HG03139 (cell line): ENCODE results near the gene STK11IP.

Experiments used
- ATAC-seq: cut with Tn5 transposase; IDR thresholded peaks from one replicate; pipeline ENCODE4 v1.9.1; 2021; ENCODE audit not compliant: unreplicated experiment

The STK11IP gene

GRCh38 chr2:219576505-219577388 lies 20.9 kb upstream of the STK11IP start:
- no peak for ATAC-seq

DNA sequence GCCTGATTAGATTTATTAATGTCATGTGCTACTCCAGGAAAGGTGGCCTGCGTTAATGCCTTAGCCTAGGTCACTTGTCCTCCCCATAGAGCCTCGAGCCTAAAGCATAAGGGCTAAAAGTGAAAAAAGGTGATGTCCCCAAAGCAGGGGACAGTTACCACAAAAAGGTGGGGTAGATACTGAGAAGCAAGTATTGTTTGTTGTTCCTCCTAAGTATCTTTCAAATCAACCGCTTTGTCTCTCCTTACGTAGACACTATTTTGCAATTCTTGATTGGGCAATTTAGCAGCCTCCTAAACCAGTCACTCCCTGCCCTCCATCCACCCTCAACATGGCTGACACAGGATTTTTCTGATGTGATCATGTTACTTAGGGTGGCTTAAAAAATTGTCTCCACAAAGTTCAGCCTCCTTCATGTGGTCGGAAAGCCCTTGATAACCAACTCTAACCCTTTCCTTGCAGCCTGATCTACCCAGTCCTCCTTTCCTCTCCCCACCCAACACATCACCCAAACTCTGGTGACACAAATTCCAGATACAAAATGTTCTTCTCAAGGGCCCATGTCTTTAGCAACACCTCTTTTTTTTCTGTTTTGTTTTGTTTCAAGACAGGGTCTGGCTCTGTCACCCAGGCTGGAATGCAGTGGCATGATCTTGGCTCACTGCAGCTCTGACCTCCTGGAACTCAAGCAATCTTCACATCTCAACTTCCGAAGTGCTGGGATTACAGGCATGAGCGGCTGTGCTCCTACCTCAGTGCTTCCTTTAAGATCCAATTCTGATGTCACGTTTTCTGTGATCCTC lies 18.6 kb upstream of the STK11IP start:
- ATAC-seq: no peak

DNA sequence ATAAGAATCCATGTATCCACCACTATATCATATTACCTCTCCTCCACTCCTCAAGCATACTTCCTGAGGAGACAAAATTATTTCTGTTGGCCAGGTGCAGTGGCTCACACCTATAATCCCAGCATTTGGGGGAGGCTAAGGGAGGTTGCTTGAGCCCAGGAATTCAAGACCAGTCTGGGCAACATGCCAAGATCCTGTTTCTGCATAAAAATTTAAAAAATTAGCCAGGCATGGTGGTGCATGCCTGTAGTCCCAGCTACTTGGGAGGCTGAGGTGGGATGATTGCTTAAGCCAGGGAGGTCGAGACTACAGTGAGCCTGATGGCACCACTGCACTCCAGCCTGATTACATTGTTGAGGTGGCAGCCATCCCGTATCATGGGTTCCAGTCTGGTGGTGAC lies 16.3 kb upstream of the STK11IP start:
- no peak for ATAC-seq

GRCh38 chr2:219591091-219591490 lies 6.6 kb upstream of the STK11IP start:
- no peak for ATAC-seq

DNA sequence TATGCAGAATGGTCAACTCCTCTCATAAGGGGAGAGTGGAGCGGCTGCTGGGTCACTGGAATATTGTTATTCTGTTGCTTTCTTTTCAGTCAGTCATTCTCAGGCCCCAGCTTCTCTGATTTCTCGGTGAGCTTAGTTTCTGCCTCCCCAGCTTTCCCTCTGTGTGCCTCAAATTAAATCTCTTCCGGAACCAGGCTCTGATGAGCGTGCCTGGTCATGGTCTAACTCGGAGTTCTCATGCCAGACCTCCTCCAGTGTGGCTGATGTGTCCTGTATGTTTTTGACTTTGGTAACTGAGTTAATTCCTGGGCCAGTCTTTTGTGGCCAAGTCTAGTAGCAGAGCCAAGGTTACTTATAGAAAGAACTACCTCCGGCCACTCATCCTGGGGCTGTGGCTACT lies 4.9 kb upstream of the STK11IP start:
- no peak for ATAC-seq

GRCh38 chr2:219593154-219593553 lies 4.5 kb upstream of the STK11IP start:
- no peak for ATAC-seq

GRCh38 chr2:219595256-219595655 lies 2.4 kb upstream of the STK11IP start:
- ATAC-seq: no peak

DNA sequence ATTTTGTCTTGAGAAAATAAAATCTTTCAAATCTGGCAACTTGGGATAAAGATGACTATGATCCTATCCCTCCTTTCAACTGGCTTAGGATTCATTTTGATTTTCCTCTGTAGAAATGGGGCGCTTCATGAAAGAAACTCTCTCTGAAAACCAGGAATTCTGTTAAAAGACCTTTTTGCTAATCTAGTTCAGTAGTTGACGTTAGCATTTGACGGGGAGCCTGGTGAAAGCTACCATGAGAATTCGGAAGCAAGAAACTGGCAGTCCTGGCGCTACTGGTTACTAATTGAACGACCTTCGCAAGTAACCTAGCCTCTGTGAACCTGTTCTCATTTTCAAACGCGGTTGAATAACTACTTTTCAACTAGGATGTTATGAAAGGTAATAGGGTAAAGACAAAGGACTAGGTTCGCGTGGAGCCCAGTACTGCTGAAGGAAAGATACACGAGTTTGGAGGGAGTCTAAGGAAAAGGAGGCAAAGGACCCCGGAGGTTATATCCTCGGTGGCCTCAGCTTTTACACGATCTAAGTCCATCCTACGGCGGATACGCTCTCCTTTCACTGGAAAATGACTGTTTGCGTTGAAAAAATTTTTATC lies 604 bp upstream of the STK11IP start:
- peak; percentile 10 for ATAC-seq

GRCh38 chr2:219598308-219599078 lies 836 bp downstream of the STK11IP start:
- ATAC-seq: no peak

DNA sequence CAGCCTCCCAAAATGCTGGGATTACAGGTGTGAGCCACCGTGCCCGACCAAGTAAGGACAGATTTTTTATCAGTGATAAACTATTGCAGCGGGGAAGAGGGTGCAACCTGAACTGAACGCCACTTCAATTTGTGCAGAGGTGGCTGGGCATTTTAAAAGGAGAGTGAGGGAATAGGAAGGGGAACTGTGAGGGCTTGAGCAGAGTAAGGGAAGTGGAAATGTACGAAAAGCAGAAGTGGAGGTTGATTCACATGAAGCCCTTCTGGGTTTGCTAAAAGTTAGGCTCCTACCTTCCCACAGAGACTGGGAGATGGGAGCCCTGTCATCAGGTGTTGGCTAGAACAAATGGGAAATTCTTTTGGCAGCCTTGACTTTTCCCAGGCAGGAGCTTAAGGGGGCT lies 6.1 kb downstream of the STK11IP start:
- no peak for ATAC-seq

- ATAC-seq: no peak
Observed at GRCh38 chr2:219605607-219605954, 7.9 kb downstream of the STK11IP start.

- ATAC-seq: no peak
Observed at GRCh38 chr2:219607931-219608330, 10.3 kb downstream of the STK11IP start.

GRCh38 chr2:219608399-219608964 lies 10.8 kb downstream of the STK11IP start:
- ATAC-seq: no peak

- ATAC-seq: no peak
Observed at GRCh38 chr2:219609149-219609750, 11.6 kb downstream of the STK11IP start.

DNA sequence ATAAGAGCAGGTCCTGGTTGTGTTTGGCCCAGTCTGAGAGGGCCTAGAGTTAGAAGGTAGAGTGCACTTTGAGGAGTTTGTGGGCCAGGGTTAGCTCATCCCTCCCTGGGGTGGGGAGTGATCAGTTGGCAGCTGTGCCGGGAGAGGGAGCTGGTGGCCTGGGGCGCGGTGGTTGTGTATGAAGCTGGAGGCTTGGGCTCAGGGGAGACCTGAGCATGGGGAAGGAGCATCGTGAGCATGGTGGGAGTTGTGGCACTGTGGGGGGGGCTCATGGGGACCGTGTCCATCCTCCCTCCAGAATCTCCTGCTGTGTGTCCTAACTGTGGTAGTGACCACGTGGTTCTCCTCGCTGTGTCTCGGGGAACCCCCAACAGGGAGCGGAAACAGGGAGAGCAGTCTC lies 13.6 kb downstream of the STK11IP start:
- no peak for ATAC-seq

GRCh38 chr2:219611866-219612576 lies 14.4 kb downstream of the STK11IP start:
- no peak for ATAC-seq

DNA sequence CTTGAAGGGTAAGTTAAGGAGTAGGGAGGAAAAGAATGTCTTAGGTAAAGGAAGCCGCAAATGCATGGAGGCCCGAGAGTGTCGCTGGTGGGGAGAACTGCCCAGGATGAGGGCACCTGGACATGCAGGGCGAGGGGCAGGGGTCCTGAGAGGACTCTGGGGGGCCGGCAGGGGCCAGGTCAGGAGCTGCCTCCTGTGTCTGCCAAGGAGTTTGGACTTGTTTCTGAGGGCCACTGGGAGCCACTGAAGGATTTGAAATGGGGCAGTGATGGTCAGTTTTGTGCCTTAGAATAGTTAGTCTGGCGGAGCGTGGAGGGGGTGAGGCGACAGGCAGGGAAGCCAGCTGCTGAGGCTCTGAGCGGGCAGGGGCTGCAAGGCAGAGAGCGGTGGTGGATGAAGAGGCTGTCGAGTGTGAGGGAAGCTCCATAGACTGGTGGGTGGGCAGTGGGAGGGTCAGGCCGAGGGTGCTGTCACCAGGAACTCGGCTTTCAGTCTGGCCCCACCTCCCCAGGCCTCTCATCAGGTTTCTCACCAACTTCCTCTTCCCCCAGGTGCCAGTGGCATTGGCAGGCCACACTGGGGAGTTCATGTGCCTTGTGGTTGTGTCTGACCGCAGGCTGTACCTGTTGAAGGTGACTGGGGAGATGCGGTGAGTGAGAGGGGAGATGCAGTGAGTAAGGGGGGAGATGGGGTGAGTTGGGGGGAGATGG lies 15.1 kb downstream of the STK11IP start:
- no peak for ATAC-seq

DNA sequence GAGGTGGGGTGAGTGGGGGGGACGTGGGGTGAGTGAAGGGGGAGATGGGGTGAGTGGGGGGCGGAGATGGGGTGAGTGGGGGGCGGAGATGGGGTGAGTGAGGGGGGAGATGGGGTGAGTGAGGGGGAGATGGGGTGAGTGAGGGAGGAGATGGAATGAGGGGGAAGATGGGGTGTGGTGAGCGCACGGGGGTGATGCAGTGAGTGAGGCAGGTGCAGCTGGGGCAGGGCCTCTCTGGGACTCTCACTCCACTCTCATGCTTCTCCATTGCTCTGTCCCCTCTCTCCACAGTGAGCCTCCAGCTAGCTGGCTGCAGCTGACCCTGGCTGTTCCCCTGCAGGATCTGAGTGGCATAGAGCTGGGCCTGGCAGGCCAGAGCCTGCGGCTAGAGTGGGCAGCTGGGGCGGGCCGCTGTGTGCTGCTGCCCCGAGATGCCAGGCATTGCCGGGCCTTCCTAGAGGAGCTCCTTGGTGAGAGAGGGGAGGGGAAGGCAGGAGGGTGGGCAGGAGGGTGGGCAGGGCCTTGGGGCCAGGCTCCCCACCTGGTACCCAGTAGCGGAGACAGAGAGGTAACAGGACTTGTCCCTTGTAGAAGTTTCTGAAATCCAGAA lies 15.9 kb downstream of the STK11IP start:
- no peak for ATAC-seq
